ENCODE measurements around the gene UBXN7. TPM values are rescaled to one million over a fixed set of nuclear protein-coding genes. Genes with fewer than 3 reads are reported as not detected.

UBXN7 gene
- total and polyA plus RNA-seq, 2 of the 8 experiments (the other 6 are each of a cell fraction or from before 2014, with no cell fraction given): 18.5 to 109 TPM

- TF ChIP-seq EP300 (IDR thresholded peaks at IDR 0.05; ENCODE audit: borderline replicate concordance in 1 of 2, low read depth in 2 of 2, low read length in 2 of 2) (no peak), TAF1 (IDR thresholded peaks at IDR 0.05; ENCODE audit: low read depth, low read length) (no peak), RXRA (IDR thresholded peaks at IDR 0.05; ENCODE audit: insufficient read depth, low read depth, low read length) (no peak)
Measured at GRCh38 chr3:196341137-196341536, 91.1 kb downstream of the UBXN7 start (continued).

All from H1 (cell line).